Brain pericyte (primary cell): Measurements from ENCODE around the gene NFKB1.

ENCODE experiments used
- DNase-seq: peaks from one replicate; pipeline ENCODE4 v3.0.0-alpha.2; 2012; ENCODE audit warnings: low read depth, low spot score

NFKB1 gene

GRCh38 chr4:102627831-102628523 is 126.8 kb downstream of the NFKB1 start:
- no peak for DNase-seq

- DNase-seq = no peak
Measured at GRCh38 chr4:102629673-102630072, 128.5 kb downstream of the NFKB1 start.

- no peak for DNase-seq
Measured at GRCh38 chr4:102631616-102632015, 130.5 kb downstream of the NFKB1 start.

- DNase-seq = no peak
Measured at GRCh38 chr4:102632241-102633065, 131.3 kb downstream of the NFKB1 start.

GRCh38 chr4:102633100-102633499 is 131.9 kb downstream of the NFKB1 start:
- no peak for DNase-seq

GRCh38 chr4:102637391-102637790 is 136.2 kb downstream of the NFKB1 start:
- no peak for DNase-seq

- DNase-seq = no peak
Measured at GRCh38 chr4:102638621-102639020, 137.5 kb downstream of the NFKB1 start.

GRCh38 chr4:102639598-102639997 is 138.4 kb downstream of the NFKB1 start:
- DNase-seq = no peak

GRCh38 chr4:102640669-102641068 is 139.5 kb downstream of the NFKB1 start:
- DNase-seq = no peak

GRCh38 chr4:102641793-102642192 is 140.6 kb downstream of the NFKB1 start:
- DNase-seq = no peak

- DNase-seq = no peak
Measured at GRCh38 chr4:102642631-102643298, 141.6 kb downstream of the NFKB1 start.

GRCh38 chr4:102647117-102647516 is 146.0 kb downstream of the NFKB1 start:
- DNase-seq = no peak

- DNase-seq = no peak
Measured at GRCh38 chr4:102657206-102657605, 156.0 kb downstream of the NFKB1 start.

GRCh38 chr4:102663073-102663472 is 161.9 kb downstream of the NFKB1 start:
- DNase-seq = no peak

- no peak for DNase-seq
Measured at GRCh38 chr4:102665527-102665926, 164.4 kb downstream of the NFKB1 start.
